PFSK-1 (cell line): Measurements from ENCODE around the gene CARD10.

ENCODE experiments used
- POLR2AphosphoS5 ChIP-seq: IDR thresholded peaks from 2 replicates; pipeline ENCODE4 v1.6.1; 2012; ENCODE audit warnings: low read depth, mild to moderate bottlenecking, control low read depth, low read length, moderate library complexity
- TAF1 ChIP-seq: IDR thresholded peaks from 2 replicates; pipeline ENCODE4 v1.6.1; 2012; ENCODE audit warnings: low read length, control low read depth, borderline replicate concordance; ENCODE audit not compliant: insufficient read depth

DNA sequence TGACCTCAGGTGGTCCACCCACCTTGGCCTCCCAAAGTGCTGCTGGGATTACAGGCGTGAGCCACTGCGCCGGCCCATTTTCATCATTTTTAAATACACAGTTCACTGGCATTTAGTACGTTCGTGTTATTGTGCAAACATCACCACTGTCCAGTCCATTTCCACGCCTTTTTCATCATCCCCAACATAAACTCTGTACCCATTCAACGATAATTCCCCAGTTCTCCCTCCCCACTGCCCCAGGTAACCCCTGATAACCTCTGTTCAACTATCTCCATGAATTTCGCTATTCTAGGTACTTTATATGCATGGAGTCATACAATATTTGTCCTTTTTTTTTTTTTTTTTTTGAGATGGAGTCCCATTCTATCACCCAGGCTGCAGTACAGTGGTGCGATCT, 73.7 kb downstream of the CARD10 start:
- TF ChIP-seq POLR2AphosphoS5: no peak
- no peak for TF ChIP-seq TAF1
